ENCODE results near the gene MRPL10. TPM values are rescaled to one million over a fixed set of nuclear protein-coding genes. Genes with fewer than 3 reads are reported as not detected.

Gene MRPL10
- total RNA-seq, 1 experiment from 2014 or later, result 67.2 TPM

DNA sequence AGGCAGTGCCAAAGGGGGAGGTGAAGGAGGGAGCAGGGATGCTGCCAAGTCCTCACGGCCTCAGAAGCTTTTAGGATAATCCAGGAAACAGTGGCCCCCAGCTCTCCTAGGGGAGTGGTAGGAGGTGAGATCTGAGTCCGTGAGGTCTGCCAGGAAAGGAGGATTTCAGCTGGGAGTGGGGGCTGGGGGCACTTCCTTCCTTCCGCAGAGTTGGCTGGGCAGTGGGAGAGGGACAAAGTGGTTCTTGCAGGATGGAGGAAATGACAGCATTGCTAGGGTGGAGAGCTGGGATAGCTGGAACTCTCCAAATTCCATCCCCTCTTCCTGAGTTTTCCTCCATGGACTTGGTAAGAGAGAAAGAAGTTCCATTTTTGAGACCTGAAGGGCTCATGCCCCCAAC, 24.4 kb upstream of the MRPL10 start:
- Histone ChIP-seq H2BK5ac (ENCODE audit: insufficient read length, low read length) (no peak overlapping the region), H4K91ac (ENCODE audit: insufficient read length, low read depth, low read length) (no peak overlapping the region), H2AFZ (ENCODE audit: low read length) (no peak overlapping the region), H3K23me2 (ENCODE audit: insufficient read length, low read depth, low read length, poor library complexity, severe bottlenecking) (peaks cover 13% of the 10 kb centered on the region), H2AK5ac (ENCODE audit: insufficient read length, low read length) (no peak overlapping the region), H3K18ac (ENCODE audit: insufficient read length, low read depth, low read length) (no peak overlapping the region), H3K4me2 (ENCODE audit: insufficient read depth, insufficient read length, low read length) (no peak overlapping the region), H2BK15ac (ENCODE audit: low read depth, low read length) (no peak overlapping the region), H2BK120ac (ENCODE audit: low read depth, low read length, poor library complexity, severe bottlenecking) (no peak overlapping the region), H3T11ph (ENCODE audit: low read length) (no peak overlapping the region), H2BK12ac (ENCODE audit: insufficient read length, low read depth, low read length) (no peak overlapping the region), H3K56ac (ENCODE audit: insufficient read length, low read depth, low read length) (no peak overlapping the region), H4K8ac (replicated peaks; ENCODE audit: insufficient read length, low read depth, low read length) (no peak overlapping the region), H4K20me1 (ENCODE audit: control insufficient read depth, insufficient read depth, insufficient read length) (no peaks in the 10 kb centered on the region), H3K27ac (ENCODE audit: insufficient read length, low read depth, low read length) (no peak overlapping the region), H2BK20ac (ENCODE audit: low read depth, low read length, poor library complexity, severe bottlenecking) (no peak overlapping the region), H3K9me3 (ENCODE audit: control insufficient read depth, low read depth, low read length) (no peaks in the 10 kb centered on the region), H3K4ac (ENCODE audit: low read depth, low read length) (no peak overlapping the region), H3K23ac (ENCODE audit: insufficient read length, low read depth, low read length) (no peak overlapping the region), H3K4me1 (ENCODE audit: insufficient read depth, low read length) (peaks cover 3% of the 10 kb centered on the region), H3K79me2 (ENCODE audit: insufficient read depth, low read length) (no peaks in the 10 kb centered on the region), H3K9ac (ENCODE audit: extremely low read depth, insufficient read length, low read length) (no peak overlapping the region), H3K79me1 (ENCODE audit: insufficient read depth, low read depth, low read length, poor library complexity, severe bottlenecking) (no peaks in the 10 kb centered on the region), H4K5ac (ENCODE audit: insufficient read length, low read depth, low read length) (no peak overlapping the region), H3K14ac (ENCODE audit: insufficient read depth, low read length) (no peak overlapping the region; the same call in 1 of the 2 replicates), H3K27me3 (ENCODE audit: insufficient read depth, low read length) (peaks cover 27% of the 10 kb centered on the region)
- Mint-ChIP-seq H3K9me3 (no peaks in the 10 kb centered on the region; a peak in 1 of 5 replicates), H3K27me3 (ENCODE audit: low read depth) (peaks cover 86% of the 10 kb centered on the region), H3K4me3 (no peak overlapping the region), H3K36me3 (ENCODE audit: insufficient read depth in 1 of 3, low read depth in 3 of 3) (no peaks in the 10 kb centered on the region), H3K27ac (no peak overlapping the region), H3K4me1 (peaks cover 34 to 42% of the 10 kb centered on the region in 2 experiments)
- DNase-seq, result no peak
- WGBS (ENCODE audit: extremely low coverage, insufficient read length, low lambda C conversion rate), result no CpG with 5 or more reads among the region's 3 CpGs
- TF ChIP-seq, protein P1, sequence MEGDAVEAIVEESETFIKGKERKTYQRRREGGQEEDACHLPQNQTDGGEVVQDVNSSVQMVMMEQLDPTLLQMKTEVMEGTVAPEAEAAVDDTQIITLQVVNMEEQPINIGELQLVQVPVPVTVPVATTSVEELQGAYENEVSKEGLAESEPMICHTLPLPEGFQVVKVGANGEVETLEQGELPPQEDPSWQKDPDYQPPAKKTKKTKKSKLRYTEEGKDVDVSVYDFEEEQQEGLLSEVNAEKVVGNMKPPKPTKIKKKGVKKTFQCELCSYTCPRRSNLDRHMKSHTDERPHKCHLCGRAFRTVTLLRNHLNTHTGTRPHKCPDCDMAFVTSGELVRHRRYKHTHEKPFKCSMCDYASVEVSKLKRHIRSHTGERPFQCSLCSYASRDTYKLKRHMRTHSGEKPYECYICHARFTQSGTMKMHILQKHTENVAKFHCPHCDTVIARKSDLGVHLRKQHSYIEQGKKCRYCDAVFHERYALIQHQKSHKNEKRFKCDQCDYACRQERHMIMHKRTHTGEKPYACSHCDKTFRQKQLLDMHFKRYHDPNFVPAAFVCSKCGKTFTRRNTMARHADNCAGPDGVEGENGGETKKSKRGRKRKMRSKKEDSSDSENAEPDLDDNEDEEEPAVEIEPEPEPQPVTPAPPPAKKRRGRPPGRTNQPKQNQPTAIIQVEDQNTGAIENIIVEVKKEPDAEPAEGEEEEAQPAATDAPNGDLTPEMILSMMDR (conservative IDR thresholded peaks at IDR 0.05), result no peak

Measured in H9 (cell line).